Heart right ventricle (tissue), 16 donors: ENCODE measurements around the gene OR52E8. TPM values are rescaled to one million over a fixed set of nuclear protein-coding genes. Genes with fewer than 3 reads are reported as not detected.

Source experiments
- ATAC-seq, 8 donors: fragments of 200-7000 bp; cut with Tn5 transposase; one replicate each; pipeline ENCODE4 v1.9.1; 2020; ENCODE audit warnings: mild to moderate bottlenecking in 8 of 8, moderate library complexity in 8 of 8, moderate number of reproducible peaks in 1 of 8
- DNase-seq, 2 donors: peaks; one replicate each; pipeline ENCODE4 v3.0.0-alpha.2; 2020
- H3K27ac ChIP-seq, 10 donors: fragments of 200-600 bp; sonication (generic) in 2 of 10; one replicate each; pipeline versions ENCODE4 v1.5.0 to v1.8.0; 2020 to 2022; ENCODE audit warnings: mild to moderate bottlenecking in 3 of 10
- H3K27me3 ChIP-seq, 7 donors: fragments of 200-600 bp; one replicate each; pipeline ENCODE4 v1.8.0; 2021 to 2022; ENCODE audit warnings: mild to moderate bottlenecking in 2 of 7
- H3K36me3 ChIP-seq, 9 donors: fragments of 200-600 bp; sonication (generic) in 1 of 9; one replicate each; pipeline versions ENCODE4 v1.5.0 to v1.8.0; 2020 to 2022; ENCODE audit warnings: mild to moderate bottlenecking in 2 of 9
- H3K4me1 ChIP-seq, 9 donors: fragments of 200-600 bp; sonication (generic) in 1 of 9; one replicate each; pipeline versions ENCODE4 v1.5.0 to v1.8.0; 2020 to 2022; ENCODE audit warnings: mild to moderate bottlenecking in 4 of 9
- H3K4me3 ChIP-seq, 10 donors: fragments of 200-600 bp; sonication (generic) in 2 of 10; one replicate each; pipeline versions ENCODE4 v1.5.0 to v1.8.0; 2020 to 2022; ENCODE audit warnings: mild to moderate bottlenecking in 7 of 10, moderate library complexity in 2 of 10
- H3K9me3 ChIP-seq, 11 donors: fragments of 200-600 bp in 10 of 11; sonication (generic) in 2 of 11; one replicate each; pipeline versions ENCODE4 v1.5.0 to v1.8.0; 2013 to 2022; ENCODE audit warnings: mild to moderate bottlenecking in 2 of 11, control low read depth in 1 of 11, moderate library complexity in 1 of 11
- CTCF ChIP-seq, 9 donors: fragments of 200-600 bp; sonication (generic) in 2 of 9; IDR thresholded peaks; one replicate each; pipeline versions ENCODE4 v1.5.0 to v1.8.0; 2021 to 2022; ENCODE audit warnings: antibody characterized with exemption in 9 of 9, mild to moderate bottlenecking in 5 of 9, moderate library complexity in 1 of 9
- WGBS, 2 donors: extraction: QIAGEN DNeasy Blood & Tissue Kit; methylation state at CpG; one replicate each; pipeline ENCODE4 v1.1.7; 2013; ENCODE audit warnings: inconsistent platforms in 1 of 2; 5-methylcytosine and 5-hydroxymethylcytosine counted together
- intact Hi-C, 10 donors: fragments of 100-400 bp; cut with DNase I; formaldehyde crosslinking; loops; one replicate each; pipeline versions ENCODE4 v1.11.1 to v1.14.2; 2022
- polyA plus RNA-seq, 2 donors: library from polyadenylated mRNA; stranded (reverse); fragments of 200-250 nt; gene quantifications; one replicate each; pipeline ENCODE4 v1.2.3, GENCODE V29; 2013
- total RNA-seq, 10 donors: library from RNA; stranded (reverse); fragmentation: NEBNext Ultra II Directional in 3 of 10; extraction: Animal tissue kit (Norgen Biotek cat#: 25700) in 3 of 10; gene quantifications; one replicate each; pipeline versions ENCODE4 v1.2.1 to v1.2.4, GENCODE V29; 2021 to 2023
- donor health status: Arrhythmogenic right ventricular cardiomyopathy.
- donor health status: ischemic (EF 13 %, LVEDD 7.1; RV severe dilation, severe dysfunction).
- donor health status: healthy with polysubstance abuse.
- donor health status: DM: no; HTN: yes; CAD: no.
- donor health status: DM: no; HTN: no; CAD: no.
- donor health status: ischemic (EF 25% LVEDD 6.9; RV normal size, moderate dysfunction).
- donor health status: ischemic (EF 25% LVEDD 5.7; RV mildly dilated, moderate dysfunction).
- donor health status: healthy.
- donor health status: DM: yes; HTN: yes; CAD: no.
- donor health status: Ischemic cardiomyopathy.
- donor health status: ischemic (EF 35%, LVEDD 5.7; RV mildly dilated, moderate dysfunction).
- donor health status: nonischemic (EF 11% LVEDD 7.7; RV severe dilation, severe dysfunction).
- donor health status: DM: yes; HTN: yes; CAD: no.
- donor health status: PGD.
- donor health status: ischemic (EF 29% LVEDD 5.4; RV normal size, mild dysfunction).
- donor health status: nonischemic (EF 23%, LVEDD 6.1; RV moderate dilation, normal function).

Gene OR52E8
- total and polyA plus RNA-seq, 12 donors, result not detected

GRCh38 chr11:5846701-5847100 is 10.8 kb downstream of the OR52E8 start:
- H3K4me3 ChIP-seq, result no peak overlapping the region
- 45 to 51% methylated on average over 1 of the region's 1 CpG for WGBS, 2 donors
- peaks cover 0 to 12% (median 0%) of the 10 kb centered on the region in 11 donors for H3K9me3 ChIP-seq
- no peaks in the 10 kb centered on the region for H3K27me3 ChIP-seq
- no peak overlapping the region for H3K27ac ChIP-seq
- ATAC-seq, result no peak
- no peaks in the 10 kb centered on the region for H3K4me1 ChIP-seq
- intact Hi-C loops, result no loop called here
- no peak for TF ChIP-seq CTCF (IDR thresholded peaks at IDR 0.05)
- DNase-seq, result no peak
- H3K36me3 ChIP-seq, result no peaks in the 10 kb centered on the region

GRCh38 chr11:5841797-5842196 is 15.7 kb downstream of the OR52E8 start, which contains the start of gene OR52E6:
TSS of gene OR52E6 (minus strand) at chr11:5841897. CDS start at chr11:5841897, 0 bp downstream.
- no peaks in the 10 kb centered on the region for H3K36me3 ChIP-seq
- H3K4me1 ChIP-seq, result no peaks in the 10 kb centered on the region
- no peak within 1 kb of the TSS for H3K4me3 ChIP-seq
- ATAC-seq (no peak), DNase-seq (no peak)
- no peaks in the 10 kb centered on the region for H3K9me3 ChIP-seq
- H3K27me3 ChIP-seq, result no peaks in the 10 kb centered on the region
- no peak for TF ChIP-seq CTCF (IDR thresholded peaks at IDR 0.05)
- WGBS, 2 donors, result 65 to 84% methylated on average over 1 of the region's 1 CpG
- intact Hi-C loops, result no loop called here
- H3K27ac ChIP-seq, result no peak within 1 kb of the TSS

GRCh38 chr11:5837695-5838094 is 19.8 kb downstream of the OR52E8 start:
- Histone ChIP-seq H3K27me3 (no peaks in the 10 kb centered on the region), H3K36me3 (no peaks in the 10 kb centered on the region), H3K4me1 (no peaks in the 10 kb centered on the region), H3K4me3 (no peak overlapping the region), H3K9me3 (no peaks in the 10 kb centered on the region), H3K27ac (no peak overlapping the region)
- DNase-seq (no peak), ATAC-seq (no peak)
- TF ChIP-seq CTCF (IDR thresholded peaks at IDR 0.05), result no peak
- 79 to 82% methylated on average over 2 of the region's 2 CpGs for WGBS, 2 donors
- intact Hi-C loops, result no loop called here

GRCh38 chr11:5833446-5833845 is 24.0 kb downstream of the OR52E8 start:
- ATAC-seq (no peak), DNase-seq (no peak)
- no peaks in the 10 kb centered on the region for H3K9me3 ChIP-seq
- no peaks in the 10 kb centered on the region for H3K4me1 ChIP-seq
- no peak overlapping the region for H3K4me3 ChIP-seq
- no peak overlapping the region for H3K27ac ChIP-seq
- 42 to 58% methylated on average over 2 of the region's 2 CpGs for WGBS, 2 donors
- no peaks in the 10 kb centered on the region for H3K27me3 ChIP-seq
- intact Hi-C loops, result no loop called here
- TF ChIP-seq CTCF (IDR thresholded peaks at IDR 0.05), result no peak
- H3K36me3 ChIP-seq, result no peaks in the 10 kb centered on the region
